Measurements from ENCODE around the gene FRYL.

The FRYL gene

DNA sequence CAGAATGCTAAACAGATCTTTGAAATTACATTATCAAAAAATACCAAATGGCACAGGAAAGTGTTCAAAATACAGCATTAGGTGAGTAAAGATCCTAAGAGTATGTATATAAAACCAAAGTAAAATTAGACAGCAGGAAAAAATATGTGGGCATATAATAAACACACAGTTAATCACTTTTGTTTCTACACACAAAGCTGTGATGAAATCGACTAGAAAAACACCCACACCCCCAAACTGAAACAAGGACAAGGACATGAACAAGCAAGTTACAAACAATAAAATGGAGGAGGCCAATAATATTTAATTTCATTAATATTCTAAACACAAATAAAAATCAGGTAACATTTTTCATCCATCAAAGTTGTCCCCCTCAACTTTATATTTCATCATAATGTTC lies 143.2 kb downstream of the FRYL start:
- TF ChIP-seq, protein P1, sequence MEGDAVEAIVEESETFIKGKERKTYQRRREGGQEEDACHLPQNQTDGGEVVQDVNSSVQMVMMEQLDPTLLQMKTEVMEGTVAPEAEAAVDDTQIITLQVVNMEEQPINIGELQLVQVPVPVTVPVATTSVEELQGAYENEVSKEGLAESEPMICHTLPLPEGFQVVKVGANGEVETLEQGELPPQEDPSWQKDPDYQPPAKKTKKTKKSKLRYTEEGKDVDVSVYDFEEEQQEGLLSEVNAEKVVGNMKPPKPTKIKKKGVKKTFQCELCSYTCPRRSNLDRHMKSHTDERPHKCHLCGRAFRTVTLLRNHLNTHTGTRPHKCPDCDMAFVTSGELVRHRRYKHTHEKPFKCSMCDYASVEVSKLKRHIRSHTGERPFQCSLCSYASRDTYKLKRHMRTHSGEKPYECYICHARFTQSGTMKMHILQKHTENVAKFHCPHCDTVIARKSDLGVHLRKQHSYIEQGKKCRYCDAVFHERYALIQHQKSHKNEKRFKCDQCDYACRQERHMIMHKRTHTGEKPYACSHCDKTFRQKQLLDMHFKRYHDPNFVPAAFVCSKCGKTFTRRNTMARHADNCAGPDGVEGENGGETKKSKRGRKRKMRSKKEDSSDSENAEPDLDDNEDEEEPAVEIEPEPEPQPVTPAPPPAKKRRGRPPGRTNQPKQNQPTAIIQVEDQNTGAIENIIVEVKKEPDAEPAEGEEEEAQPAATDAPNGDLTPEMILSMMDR (IDR thresholded peaks at IDR 0.05; ENCODE audit: low read depth, low read length), result no peak

DNA sequence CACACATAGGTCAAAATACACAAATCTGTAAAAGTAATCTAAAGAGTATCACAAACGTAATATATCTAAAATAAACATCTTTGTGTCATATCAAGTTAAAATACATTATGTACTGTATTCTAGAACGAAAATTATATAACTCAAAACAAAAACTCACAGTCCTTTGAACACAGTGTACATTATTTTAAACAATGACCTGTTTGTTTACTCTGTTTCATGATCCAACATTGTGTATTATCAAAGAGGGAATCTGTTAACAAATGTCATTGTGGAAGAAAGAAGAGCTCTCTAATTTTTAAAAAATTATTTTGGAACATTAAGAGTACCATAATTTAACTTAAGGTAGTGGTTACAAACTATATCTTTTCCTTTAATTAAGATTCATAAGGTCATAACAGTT lies 144.1 kb downstream of the FRYL start:
- TF ChIP-seq, protein P1 (IDR thresholded peaks at IDR 0.05; ENCODE audit: low read depth, low read length), result no peak
- DNase-seq (ENCODE audit: extremely low read depth, low read depth), result no peak

More for the DNA sequence above, 143.2 kb downstream of the FRYL start:
- DNase-seq (ENCODE audit: extremely low read depth, low read depth), result no peak

DNA sequence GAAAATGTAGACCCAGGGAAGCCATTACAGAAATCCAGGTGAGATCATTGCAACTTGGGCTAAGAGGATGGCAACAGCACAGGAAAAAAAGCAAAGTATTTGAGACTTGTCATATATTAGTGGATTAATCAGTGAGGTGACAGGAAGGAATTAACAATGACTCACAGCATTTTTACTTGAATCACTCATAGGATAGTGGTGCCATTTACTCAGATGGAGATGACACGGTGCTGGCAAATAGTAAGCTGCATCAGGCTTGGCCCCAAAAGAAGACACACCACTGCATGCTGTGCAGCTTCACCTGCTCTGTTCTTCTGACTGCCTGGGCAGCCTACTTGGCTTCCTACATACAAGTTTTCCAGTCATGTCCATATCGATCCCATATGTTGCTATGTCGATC lies 144.8 kb downstream of the FRYL start:
- no peak for DNase-seq (ENCODE audit: extremely low read depth, low read depth)
- TF ChIP-seq, protein P1 (IDR thresholded peaks at IDR 0.05; ENCODE audit: low read depth, low read length), result no peak

DNA sequence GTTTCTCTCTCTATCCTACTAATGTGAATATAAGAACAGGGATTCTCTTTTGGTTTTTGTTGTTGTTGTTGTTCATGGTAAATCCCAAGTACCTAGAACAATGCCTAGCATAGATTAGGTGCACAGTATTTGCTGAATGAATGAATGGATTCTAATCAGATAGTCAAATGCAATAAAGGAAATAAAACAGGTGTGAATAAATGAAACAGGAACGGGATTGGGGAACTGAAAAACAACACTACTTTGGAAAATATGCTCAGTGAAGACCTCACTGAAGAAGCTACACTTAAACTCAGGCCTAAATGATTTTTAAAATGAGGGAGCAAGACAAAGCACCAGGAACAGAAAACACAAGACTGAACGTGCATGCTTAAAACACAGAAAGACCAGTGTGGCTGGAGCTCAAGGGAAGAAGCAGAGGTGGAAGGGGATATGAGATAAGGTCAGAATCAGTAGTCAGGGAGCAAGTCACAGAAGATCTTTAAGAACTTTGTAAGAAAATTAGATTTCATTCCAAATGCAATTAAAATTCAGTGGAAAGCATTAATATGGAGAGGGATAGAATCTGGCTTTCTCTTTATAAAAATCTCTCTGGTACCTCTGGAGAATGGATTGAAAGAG lies 145.3 kb downstream of the FRYL start:
- no peak for DNase-seq (ENCODE audit: extremely low read depth, low read depth)
- TF ChIP-seq, protein P1 (IDR thresholded peaks at IDR 0.05; ENCODE audit: low read depth, low read length), result no peak

DNA sequence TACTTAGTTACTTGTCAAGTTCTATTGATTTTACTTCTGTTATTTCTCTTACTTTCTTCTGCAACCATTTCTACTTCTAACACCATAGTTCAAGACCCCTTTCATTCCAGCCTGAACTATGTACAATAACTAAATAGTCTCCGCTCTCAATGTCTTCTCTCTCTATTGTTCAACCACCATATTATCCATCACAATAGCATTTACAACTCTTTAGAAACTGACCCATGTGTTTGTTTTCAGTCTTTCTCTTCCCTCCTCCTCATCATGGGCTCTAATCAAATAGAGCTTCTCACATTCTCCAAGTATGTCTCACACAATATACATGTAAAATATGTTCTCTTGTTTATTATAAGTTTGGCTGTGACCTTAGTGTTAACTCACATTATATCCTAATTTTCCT lies 146.4 kb downstream of the FRYL start:
- TF ChIP-seq, protein P1 (IDR thresholded peaks at IDR 0.05; ENCODE audit: low read depth, low read length), result no peak
- DNase-seq (ENCODE audit: extremely low read depth, low read depth), result no peak

DNA sequence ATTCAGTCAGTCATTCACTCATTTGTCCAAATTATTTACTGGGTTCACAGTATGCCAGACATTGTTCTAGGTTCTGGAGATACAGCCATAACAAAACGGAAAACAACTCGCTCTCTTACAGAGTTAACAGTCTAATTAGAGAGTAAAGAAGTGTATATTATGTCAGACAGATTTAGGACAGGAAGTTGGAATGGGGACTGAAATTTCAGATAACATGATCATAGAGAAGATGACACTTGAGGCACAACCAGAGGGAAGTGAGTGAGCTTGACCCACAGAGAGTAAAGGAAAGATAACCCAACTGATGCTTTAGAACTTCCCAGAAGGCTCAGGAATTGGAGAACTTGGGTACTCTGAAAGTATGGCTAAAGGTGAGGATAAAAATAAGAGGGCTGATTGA lies 150.6 kb downstream of the FRYL start:
- no peak for DNase-seq (ENCODE audit: extremely low read depth, low read depth)
- TF ChIP-seq, protein P1 (IDR thresholded peaks at IDR 0.05; ENCODE audit: low read depth, low read length), result no peak

DNA sequence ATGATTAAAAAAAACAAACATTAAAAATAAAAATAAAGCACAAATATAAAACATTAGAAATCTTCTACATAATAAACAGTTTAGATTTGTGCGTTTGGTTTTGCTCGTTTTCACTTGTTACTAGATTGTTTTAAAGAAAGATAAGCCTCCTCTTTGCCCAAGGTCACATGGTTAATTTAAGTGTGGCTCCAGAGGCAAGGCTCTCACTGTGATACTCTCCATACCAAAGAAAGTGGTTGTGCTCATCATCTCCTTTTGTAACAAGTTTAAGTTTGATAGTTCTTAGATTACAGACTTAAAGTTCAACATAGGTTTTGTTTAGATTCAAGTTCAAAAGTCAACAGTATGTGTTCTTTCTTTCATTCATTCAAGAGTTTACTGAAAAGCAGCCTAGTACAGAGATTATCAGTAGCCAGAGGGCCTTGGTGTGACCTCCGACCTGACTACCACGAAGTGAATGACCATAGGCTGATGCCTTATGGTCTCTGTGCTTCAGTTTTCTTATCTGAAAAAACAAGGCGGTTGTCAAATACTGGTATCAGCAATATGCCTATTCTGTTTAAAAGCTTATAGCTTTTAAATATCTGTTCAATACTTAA lies 156.8 kb downstream of the FRYL start:
- DNase-seq (ENCODE audit: extremely low read depth, low read depth), result no peak
- TF ChIP-seq, protein P1 (IDR thresholded peaks at IDR 0.05; ENCODE audit: low read depth, low read length), result no peak

Data from AG09319 (cell line).